H9 (cell line): ENCODE measurements around the gene ETV5. TPM values are rescaled to one million over a fixed set of nuclear protein-coding genes. Genes with fewer than 3 reads are reported as not detected.

Experiments
- DNase-seq: peaks from one replicate; pipeline ENCODE4 v3.0.0-alpha.2; 2017
- H2AFZ ChIP-seq: one replicate; pipeline ENCODE4 v1.6.1; 2013; ENCODE audit warnings: mild to moderate bottlenecking, low read length, control low read depth, moderate library complexity
- H2AK5ac ChIP-seq: 2 replicates; pipeline ENCODE4 v1.6.1; 2013; ENCODE audit warnings: low read length, control low read depth, mixed read lengths; ENCODE audit not compliant: insufficient read length
- H2BK120ac ChIP-seq: one replicate; pipeline ENCODE4 v1.6.1; 2013; ENCODE audit warnings: low read depth, mild to moderate bottlenecking, low read length, control low read depth, inconsistent platforms; ENCODE audit not compliant: poor library complexity, severe bottlenecking
- H2BK12ac ChIP-seq: 2 replicates; pipeline ENCODE4 v1.6.1; 2013; ENCODE audit warnings: low read length, control low read depth, mixed read lengths, low read depth; ENCODE audit not compliant: insufficient read length
- H2BK15ac ChIP-seq: 2 replicates; pipeline ENCODE4 v1.6.1; 2013; ENCODE audit warnings: low read depth, low read length, control low read depth
- H2BK20ac ChIP-seq: one replicate; pipeline ENCODE4 v1.6.1; 2013; ENCODE audit warnings: low read depth, mild to moderate bottlenecking, low read length, control low read depth, inconsistent platforms; ENCODE audit not compliant: poor library complexity, severe bottlenecking
- H2BK5ac ChIP-seq: 2 replicates; pipeline ENCODE4 v1.6.1; 2013; ENCODE audit warnings: low read length, control low read depth, mixed read lengths; ENCODE audit not compliant: insufficient read length
- H3K14ac ChIP-seq: 2 replicates; pipeline ENCODE4 v1.6.1; 2013; ENCODE audit warnings: low read length, control low read depth; ENCODE audit not compliant: insufficient read depth
- H3K18ac ChIP-seq: 2 replicates; pipeline ENCODE4 v1.6.1; 2013; ENCODE audit warnings: low read depth, mild to moderate bottlenecking, mixed read lengths, low read length, control low read depth; ENCODE audit not compliant: insufficient read length
- H3K23ac ChIP-seq: 2 replicates; pipeline ENCODE4 v1.6.1; 2013; ENCODE audit warnings: low read length, control low read depth, mixed read lengths, low read depth; ENCODE audit not compliant: insufficient read length
- H3K23me2 ChIP-seq: 2 replicates; pipeline ENCODE4 v1.6.1; 2013; ENCODE audit warnings: low read depth, mild to moderate bottlenecking, mixed read lengths, low read length, control low read depth; ENCODE audit not compliant: insufficient read length, poor library complexity, severe bottlenecking
- H3K27ac ChIP-seq: 2 replicates; pipeline ENCODE4 v1.5.1; 2013; ENCODE audit warnings: low read length, control low read depth, mixed read lengths, low read depth; ENCODE audit not compliant: insufficient read length
- H3K27me3 ChIP-seq: 2 replicates; pipeline ENCODE4 v1.6.1; 2013; ENCODE audit warnings: low read length, control low read depth, inconsistent platforms; ENCODE audit not compliant: insufficient read depth
- H3K4ac ChIP-seq: 2 replicates; pipeline ENCODE4 v1.6.1; 2013; ENCODE audit warnings: low read depth, mild to moderate bottlenecking, control low read depth, inconsistent platforms, low read length, moderate library complexity
- H3K4me1 ChIP-seq: 2 replicates; pipeline ENCODE4 v1.6.1; 2013; ENCODE audit warnings: low read length, control low read depth, inconsistent platforms; ENCODE audit not compliant: insufficient read depth
- H3K4me2 ChIP-seq: 2 replicates; pipeline ENCODE4 v1.6.1; 2013; ENCODE audit warnings: low read length, control low read depth, mixed read lengths; ENCODE audit not compliant: insufficient read length, insufficient read depth
- H3K56ac ChIP-seq: 2 replicates; pipeline ENCODE4 v1.6.1; 2013; ENCODE audit warnings: low read depth, mild to moderate bottlenecking, mixed read lengths, low read length, control low read depth; ENCODE audit not compliant: insufficient read length
- H3K79me1 ChIP-seq: 2 replicates; pipeline ENCODE4 v1.6.1; 2013; ENCODE audit warnings: low read depth, mild to moderate bottlenecking, moderate library complexity, low read length, control low read depth, inconsistent platforms; ENCODE audit not compliant: insufficient read depth, poor library complexity, severe bottlenecking
- H3K79me2 ChIP-seq: 2 replicates; pipeline ENCODE4 v1.6.1; 2013; ENCODE audit warnings: low read length, control low read depth, inconsistent platforms; ENCODE audit not compliant: insufficient read depth
- H3K9ac ChIP-seq: 2 replicates; pipeline ENCODE4 v1.6.1; 2013; ENCODE audit warnings: low read length, control low read depth, mixed read lengths; ENCODE audit not compliant: insufficient read length; ENCODE audit errors: extremely low read depth
- H3K9me3 ChIP-seq: one replicate; pipeline ENCODE4 v1.6.1; 2013; ENCODE audit warnings: low read depth, low read length, inconsistent platforms; ENCODE audit not compliant: control insufficient read depth
- H3T11ph ChIP-seq: one replicate; pipeline ENCODE4 v1.6.1; 2013; ENCODE audit warnings: mild to moderate bottlenecking, low read length, control low read depth, inconsistent platforms
- H4K20me1 ChIP-seq: one replicate; pipeline ENCODE4 v1.6.1; 2013; ENCODE audit not compliant: control insufficient read depth, insufficient read length, insufficient read depth
- H4K5ac ChIP-seq: 2 replicates; pipeline ENCODE4 v1.6.1; 2013; ENCODE audit warnings: low read depth, mild to moderate bottlenecking, mixed read lengths, low read length, control low read depth; ENCODE audit not compliant: insufficient read length
- H4K8ac ChIP-seq: replicated peaks from 2 replicates; pipeline ENCODE4 v1.6.1; 2013; ENCODE audit warnings: low read length, control low read depth, mixed read lengths, low read depth; ENCODE audit not compliant: insufficient read length
- H4K91ac ChIP-seq: 2 replicates; pipeline ENCODE4 v1.6.1; 2013; ENCODE audit warnings: low read depth, mild to moderate bottlenecking, moderate library complexity, mixed read lengths, low read length, control low read depth; ENCODE audit not compliant: insufficient read length
- H3K27ac Mint-ChIP-seq, 3 experiments: 2 replicates in 2 of 3; 3 replicates in 1 of 3; pipeline ENCODE4 v1.8.0; 2020 to 2021; ENCODE audit warnings: mixed read lengths in 3 of 3, mild to moderate bottlenecking in 1 of 3, moderate library complexity in 1 of 3
- H3K27me3 Mint-ChIP-seq: 2 replicates; pipeline ENCODE4 v1.8.0; 2021; ENCODE audit warnings: low read depth, mild to moderate bottlenecking, moderate library complexity, mixed read lengths
- H3K36me3 Mint-ChIP-seq, 3 experiments: 2 replicates in 2 of 3; 3 replicates in 1 of 3; pipeline ENCODE4 v1.8.0; 2020 to 2021; ENCODE audit warnings: low read depth in 3 of 3, mixed read lengths in 3 of 3; ENCODE audit not compliant: insufficient read depth in 1 of 3
- H3K4me1 Mint-ChIP-seq, 2 experiments: 2 replicates each; pipeline ENCODE4 v1.8.0; 2020; ENCODE audit warnings: mixed read lengths in 2 of 2
- H3K4me3 Mint-ChIP-seq, 2 experiments: 2 replicates in 1 of 2; 3 replicates in 1 of 2; pipeline ENCODE4 v1.8.0; 2020 to 2021; ENCODE audit warnings: mild to moderate bottlenecking in 2 of 2, mixed read lengths in 2 of 2, moderate library complexity in 1 of 2
- H3K9me3 Mint-ChIP-seq, 2 experiments: 2 replicates in 1 of 2; 3 replicates in 1 of 2; pipeline ENCODE4 v1.8.0; 2020; ENCODE audit warnings: mild to moderate bottlenecking in 2 of 2, mixed read lengths in 2 of 2, moderate library complexity in 1 of 2
- WGBS: extraction: QIAGEN DNeasy Blood & Tissue Kit; methylation state at CpG from one replicate; pipeline ENCODE4 v1.1.7; 2013; ENCODE audit warnings: missing lambda C conversion rate, low lambda C conversion rate, mixed read lengths; ENCODE audit not compliant: insufficient read length; ENCODE audit errors: extremely low coverage; 5-methylcytosine and 5-hydroxymethylcytosine counted together
- total RNA-seq: library from RNA; stranded (reverse); gene quantifications from 2 replicates; pipeline ENCODE4 v1.2.1, GENCODE V29; 2021
- TF ChIP-seq, protein P1 (sequence below): fragments of 200-600 bp; sonication (generic); conservative IDR thresholded peaks from 3 replicates; pipeline ENCODE4 v1.8.0; 2021; ENCODE audit warnings: antibody characterized with exemption, mild to moderate bottlenecking

The ETV5 gene
- total RNA-seq, 1 experiment from 2014 or later, result 7.7 TPM

DNA sequence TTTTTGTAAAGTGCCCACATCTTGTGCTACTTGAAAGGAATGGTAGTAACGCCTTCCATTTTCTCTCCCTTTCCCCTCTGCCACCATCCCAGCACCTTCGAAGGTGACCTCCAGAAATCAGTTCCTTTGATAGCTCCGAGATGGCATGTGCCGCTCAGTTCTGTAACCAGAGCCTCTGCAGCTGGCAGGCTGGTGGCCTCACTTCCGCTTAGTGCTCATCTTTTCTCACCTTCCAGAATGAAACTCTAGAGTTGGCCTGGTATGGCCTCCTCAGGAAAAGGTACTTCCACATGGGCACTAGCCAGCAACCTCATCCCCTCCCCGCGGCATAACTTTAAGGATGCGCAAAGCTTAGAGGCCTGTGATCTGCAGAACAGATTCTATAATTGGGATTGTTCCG lies 38.8 kb downstream of the ETV5 start:
- Mint-ChIP-seq H3K4me3 (no peak overlapping the region), H3K4me1 (no peaks in the 10 kb centered on the region), H3K27me3 (no peaks in the 10 kb centered on the region; the same call in 1 of the 2 replicates), H3K9me3 (no peaks in the 10 kb centered on the region), H3K36me3 (peaks cover 0 to 16% (median 3%) of the 10 kb centered on the region in 3 experiments; a peak in 6 of 7 replicates), H3K27ac (peak overlapping the region in 1 of 3 experiments; percentile 10; a peak in 2 of 7 replicates)
- H3T11ph ChIP-seq, result no peak overlapping the region
- no peak overlapping the region for H2BK20ac ChIP-seq
- no peak for DNase-seq
- no peaks in the 10 kb centered on the region for H3K23me2 ChIP-seq
- no peak overlapping the region for H3K27ac ChIP-seq
- no peak overlapping the region for H2AFZ ChIP-seq
- H3K79me2 ChIP-seq, result no peaks in the 10 kb centered on the region
- H3K4me1 ChIP-seq, result no peaks in the 10 kb centered on the region
- no peaks in the 10 kb centered on the region for H4K20me1 ChIP-seq
- H2BK15ac ChIP-seq, result no peak overlapping the region
- H4K8ac ChIP-seq, result no peak overlapping the region
- H3K4me2 ChIP-seq, result no peak overlapping the region
- H2BK5ac ChIP-seq, result no peak overlapping the region
- H3K18ac ChIP-seq, result no peak overlapping the region
- TF ChIP-seq, protein P1, sequence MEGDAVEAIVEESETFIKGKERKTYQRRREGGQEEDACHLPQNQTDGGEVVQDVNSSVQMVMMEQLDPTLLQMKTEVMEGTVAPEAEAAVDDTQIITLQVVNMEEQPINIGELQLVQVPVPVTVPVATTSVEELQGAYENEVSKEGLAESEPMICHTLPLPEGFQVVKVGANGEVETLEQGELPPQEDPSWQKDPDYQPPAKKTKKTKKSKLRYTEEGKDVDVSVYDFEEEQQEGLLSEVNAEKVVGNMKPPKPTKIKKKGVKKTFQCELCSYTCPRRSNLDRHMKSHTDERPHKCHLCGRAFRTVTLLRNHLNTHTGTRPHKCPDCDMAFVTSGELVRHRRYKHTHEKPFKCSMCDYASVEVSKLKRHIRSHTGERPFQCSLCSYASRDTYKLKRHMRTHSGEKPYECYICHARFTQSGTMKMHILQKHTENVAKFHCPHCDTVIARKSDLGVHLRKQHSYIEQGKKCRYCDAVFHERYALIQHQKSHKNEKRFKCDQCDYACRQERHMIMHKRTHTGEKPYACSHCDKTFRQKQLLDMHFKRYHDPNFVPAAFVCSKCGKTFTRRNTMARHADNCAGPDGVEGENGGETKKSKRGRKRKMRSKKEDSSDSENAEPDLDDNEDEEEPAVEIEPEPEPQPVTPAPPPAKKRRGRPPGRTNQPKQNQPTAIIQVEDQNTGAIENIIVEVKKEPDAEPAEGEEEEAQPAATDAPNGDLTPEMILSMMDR, result no peak
- H3K9me3 ChIP-seq, result no peaks in the 10 kb centered on the region
- H3K4ac ChIP-seq, result no peak overlapping the region
- H3K14ac ChIP-seq, result no peak overlapping the region
- no peak overlapping the region for H3K56ac ChIP-seq
- no CpG with 5 or more reads among the region's 9 CpGs for WGBS
- no peak overlapping the region for H4K91ac ChIP-seq
- H3K9ac ChIP-seq, result no peak overlapping the region
- H3K23ac ChIP-seq, result no peak overlapping the region
- H2AK5ac ChIP-seq, result no peak overlapping the region
- no peak overlapping the region for H2BK12ac ChIP-seq
- H3K79me1 ChIP-seq, result no peaks in the 10 kb centered on the region
- H2BK120ac ChIP-seq, result no peak overlapping the region
- H3K27me3 ChIP-seq, result no peaks in the 10 kb centered on the region
- no peak overlapping the region for H4K5ac ChIP-seq
